Epithelial cell of esophagus (primary cell): ENCODE results near the gene VTN.

ENCODE experiments used
- DNase-seq: peaks from one replicate; pipeline ENCODE4 v3.0.0; 2010; ENCODE audit warnings: low read depth
- H3K4me3 ChIP-seq: 2 replicates; pipeline ENCODE4 v1.5.1; 2011; ENCODE audit warnings: mild to moderate bottlenecking, low read length, control low read depth
- CTCF ChIP-seq: IDR thresholded peaks from 2 replicates; pipeline ENCODE4 v1.5.1; 2011; ENCODE audit warnings: low read depth, mild to moderate bottlenecking, low read length, control low read depth, inconsistent platforms; ENCODE audit not compliant: insufficient read depth; ENCODE audit errors: missing control alignments

The VTN gene

DNA sequence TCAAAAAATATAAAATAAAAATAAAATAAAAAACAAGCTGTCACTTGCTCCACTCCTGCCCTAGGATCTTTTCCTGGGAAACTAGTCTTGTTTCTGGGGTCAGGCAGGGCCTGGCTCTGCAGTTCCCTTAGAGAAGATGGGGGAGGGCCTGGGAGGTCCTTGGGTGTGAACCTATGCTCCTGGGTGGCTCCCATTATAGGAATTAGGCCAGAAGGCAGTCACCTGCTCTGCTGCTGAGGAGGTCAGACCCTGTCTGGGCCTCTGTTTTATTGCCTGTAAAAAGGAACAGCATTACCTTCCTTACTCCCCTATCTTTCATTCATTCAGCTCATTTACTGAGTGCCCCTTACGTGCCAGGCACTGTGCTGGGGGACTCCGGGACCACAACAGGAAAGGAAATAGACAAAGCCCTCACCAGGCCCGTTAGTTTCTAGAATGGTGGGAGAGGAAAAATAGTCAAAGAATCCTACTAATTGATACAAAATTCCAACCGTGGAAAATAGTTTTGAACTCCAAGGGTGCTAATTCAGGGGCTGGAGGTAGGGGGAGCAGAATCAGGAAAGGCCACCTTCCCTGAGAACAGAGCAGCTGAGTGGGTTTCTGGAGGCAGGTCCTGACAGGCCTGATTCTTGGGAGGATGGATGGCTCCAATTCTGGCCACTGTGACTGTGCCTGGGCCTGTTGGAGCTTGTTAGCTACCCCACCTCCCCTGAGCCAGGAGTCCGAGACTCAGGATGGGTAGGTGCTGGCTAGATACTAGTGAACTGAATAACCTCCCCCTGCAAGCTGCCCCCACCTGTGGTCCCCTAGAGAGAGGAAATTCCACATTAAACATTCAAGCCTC is 37.2 kb upstream of the VTN start:
- TF ChIP-seq CTCF: peak; percentile 36
- no peak overlapping the region for H3K4me3 ChIP-seq
- peak; percentile 98 for DNase-seq

DNA sequence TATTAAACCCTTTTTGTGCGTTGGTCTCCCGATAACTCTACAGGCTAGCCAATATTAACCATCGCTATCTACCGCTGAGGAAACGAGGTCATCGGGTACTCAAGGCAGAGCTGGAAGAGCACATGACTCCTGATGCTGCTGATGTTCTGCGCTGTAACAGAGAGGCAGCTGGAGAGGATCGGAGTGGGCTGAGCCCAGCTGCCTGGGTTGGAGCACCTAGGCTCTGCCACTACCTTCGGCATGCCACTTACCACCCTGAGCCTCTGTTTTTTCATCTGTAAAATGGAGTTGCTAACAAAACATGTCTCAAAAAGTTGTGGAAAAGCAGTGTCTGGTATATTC is 36.3 kb upstream of the VTN start:
- H3K4me3 ChIP-seq: peak overlapping the region; percentile 49

GRCh38 chr17:28405632-28406472 is 35.7 kb upstream of the VTN start, which contains the start of gene SLC46A1:
SLC46A1 (minus strand) TSS chr17:28406212; CDS start chr17:28406114, 98 bp downstream.
- DNase-seq: peak; percentile 17
- H3K4me3 ChIP-seq: peak within 1 kb of the TSS; percentile 49
- no peak for TF ChIP-seq CTCF

More for the DNA sequence above, 36.3 kb upstream of the VTN start:
- TF ChIP-seq CTCF: no peak
- no peak for DNase-seq

GRCh38 chr17:28404812-28405570 is 34.9 kb upstream of the VTN start:
- no peak for DNase-seq
- peak overlapping the region; percentile 49 for H3K4me3 ChIP-seq
- TF ChIP-seq CTCF: no peak

- H3K4me3 ChIP-seq: no peak overlapping the region
- no peak for TF ChIP-seq CTCF
- no peak for DNase-seq
Observed at GRCh38 chr17:28404461-28404811, 34.3 kb upstream of the VTN start.

DNA sequence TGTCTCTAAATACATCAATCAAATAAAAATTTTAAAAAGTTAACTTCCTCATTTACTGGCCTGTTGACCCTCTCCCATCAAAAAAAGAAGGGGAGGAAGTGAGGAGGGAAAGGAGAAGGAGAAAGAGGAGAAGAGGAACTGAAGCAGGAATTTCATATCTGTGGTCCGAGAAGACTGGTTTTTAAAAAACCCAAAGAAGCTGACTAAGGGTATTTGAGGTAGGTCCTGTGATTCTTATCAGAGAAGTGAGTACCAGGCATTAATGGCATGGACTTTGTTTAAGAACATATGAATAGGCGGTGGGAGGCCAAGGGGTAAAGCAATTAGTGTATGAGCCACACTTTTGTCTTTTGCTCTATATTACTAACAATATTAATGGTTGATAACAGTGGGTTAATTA is 33.9 kb upstream of the VTN start:
- no peak overlapping the region for H3K4me3 ChIP-seq
- no peak for DNase-seq
- no peak for TF ChIP-seq CTCF
